Measurements from ENCODE around the gene STON2.

Gene STON2

GRCh38 chr14:81275305-81276072 is 124.6 kb downstream of the STON2 start:
- H3K36me3 ChIP-seq: peaks cover 29% of the 10 kb centered on the region
- no peaks in the 10 kb centered on the region for H3K27me3 ChIP-seq (ENCODE audit: insufficient read depth, low read depth, severe bottlenecking)
- H3K4me3 ChIP-seq (ENCODE audit: low read depth, low read length): peak overlapping the region; percentile 23; the same call in 1 of the 2 replicates
- DNase-seq: peak; percentile 37
- H3K27ac ChIP-seq: peak overlapping the region; percentile 49
- TF ChIP-seq CTCF (IDR thresholded peaks at IDR 0.05; ENCODE audit: low read depth, low read length): no peak
- no peaks in the 10 kb centered on the region for H3K9me3 ChIP-seq (ENCODE audit: severe bottlenecking)

- Histone ChIP-seq H3K9me3 (ENCODE audit: severe bottlenecking) (no peaks in the 10 kb centered on the region), H3K27me3 (ENCODE audit: insufficient read depth, low read depth, severe bottlenecking) (no peaks in the 10 kb centered on the region), H3K4me3 (ENCODE audit: low read depth, low read length) (no peak overlapping the region), H3K27ac (peak overlapping the region; percentile 22), H3K36me3 (peaks cover 39% of the 10 kb centered on the region)
- TF ChIP-seq CTCF (IDR thresholded peaks at IDR 0.05; ENCODE audit: low read depth, low read length): no peak
- DNase-seq: no peak
Measured at GRCh38 chr14:81273961-81274575, 126.1 kb downstream of the STON2 start.

GRCh38 chr14:81273521-81273920 is 126.6 kb downstream of the STON2 start:
- no peak for DNase-seq
- no peaks in the 10 kb centered on the region for H3K9me3 ChIP-seq (ENCODE audit: severe bottlenecking)
- no peaks in the 10 kb centered on the region for H3K27me3 ChIP-seq (ENCODE audit: insufficient read depth, low read depth, severe bottlenecking)
- H3K4me3 ChIP-seq (ENCODE audit: low read depth, low read length): no peak overlapping the region
- no peak for TF ChIP-seq CTCF (IDR thresholded peaks at IDR 0.05; ENCODE audit: low read depth, low read length)
- peaks cover 40% of the 10 kb centered on the region for H3K36me3 ChIP-seq
- H3K27ac ChIP-seq: peak overlapping the region; percentile 22

GRCh38 chr14:81272317-81272716 is 127.8 kb downstream of the STON2 start:
- Histone ChIP-seq H3K36me3 (peaks cover 37% of the 10 kb centered on the region), H3K4me3 (ENCODE audit: low read depth, low read length) (no peak overlapping the region), H3K27ac (no peak overlapping the region), H3K27me3 (ENCODE audit: insufficient read depth, low read depth, severe bottlenecking) (no peaks in the 10 kb centered on the region), H3K9me3 (ENCODE audit: severe bottlenecking) (no peaks in the 10 kb centered on the region)
- TF ChIP-seq CTCF (IDR thresholded peaks at IDR 0.05; ENCODE audit: low read depth, low read length): no peak
- no peak for DNase-seq

GRCh38 chr14:81269979-81270375 is 130.1 kb downstream of the STON2 start:
- H3K9me3 ChIP-seq (ENCODE audit: severe bottlenecking): no peaks in the 10 kb centered on the region
- H3K4me3 ChIP-seq (ENCODE audit: low read depth, low read length): no peak overlapping the region
- no peak for TF ChIP-seq CTCF (IDR thresholded peaks at IDR 0.05; ENCODE audit: low read depth, low read length)
- peak overlapping the region; percentile 11; the same call in 1 of the 2 replicates for H3K27ac ChIP-seq
- no peaks in the 10 kb centered on the region for H3K27me3 ChIP-seq (ENCODE audit: insufficient read depth, low read depth, severe bottlenecking)
- H3K36me3 ChIP-seq: peaks cover 29% of the 10 kb centered on the region
- no peak for DNase-seq
